PC-9 (cell line): ENCODE results near the gene ATN1. TPM values are rescaled to one million over a fixed set of nuclear protein-coding genes. Genes with fewer than 3 reads are reported as not detected.

Source experiments
- BruUV-seq: library from RNA; stranded (reverse); fragments of 400-500 nt; replicated peaks from 2 replicates; lab custom pipeline; 2021; lab: Mats Ljungman, UMichigan
- CTCF ChIA-PET: fragments of 300-600 bp; sonication (Branson Sonifier 250); formaldehyde crosslinking; loops from one replicate; lab custom pipeline; 2022; ENCODE audit warnings: antibody characterized with exemption; lab: Charles Lee
- POLR2A ChIA-PET: fragments of 300-600 bp; sonication (Branson Sonifier 250); formaldehyde crosslinking; loops from one replicate; lab custom pipeline; 2022; ENCODE audit warnings: antibody characterized with exemption; ENCODE audit not compliant: unreplicated experiment; lab: Charles Lee
- DNase-seq, 2 experiments: peaks; one replicate each; pipeline versions ENCODE4 v3.0.0 to v3.0.0-alpha.2; 2015 to 2022; ENCODE audit warnings: mixed read lengths in 1 of 2
- H2AFZ ChIP-seq: fragments of 200-600 bp; sonication (generic); 2 replicates; pipeline ENCODE4 v1.8.1; 2017; ENCODE audit warnings: antibody characterized with exemption
- H3F3A ChIP-seq: fragments of 200-600 bp; sonication (generic); 2 replicates; pipeline ENCODE4 v1.8.1; 2017; ENCODE audit warnings: antibody characterized with exemption, mild to moderate bottlenecking, low read depth; ENCODE audit not compliant: insufficient read depth
- H3K27ac ChIP-seq: fragments of 200-600 bp; sonication (generic); 2 replicates; pipeline ENCODE4 v1.6.1; 2016; ENCODE audit warnings: mixed run types
- H3K27me3 ChIP-seq: fragments of 200-600 bp; sonication (generic); 2 replicates; pipeline ENCODE4 v1.6.1; 2016; ENCODE audit warnings: low read depth, mixed run types; ENCODE audit not compliant: insufficient read depth
- H3K36me3 ChIP-seq: fragments of 200-600 bp; sonication (generic); 2 replicates; pipeline ENCODE4 v1.6.1; 2016; ENCODE audit warnings: low read depth, mixed run types
- H3K4me1 ChIP-seq: fragments of 200-600 bp; sonication (generic); replicated peaks from 2 replicates; pipeline ENCODE4 v1.6.1; 2016; ENCODE audit warnings: mixed run types; ENCODE audit not compliant: insufficient read depth
- H3K4me2 ChIP-seq: fragments of 200-600 bp; sonication (generic); 2 replicates; pipeline ENCODE4 v1.6.1; 2017; ENCODE audit warnings: mixed run types
- H3K4me3 ChIP-seq: fragments of 200-600 bp; sonication (generic); 2 replicates; pipeline ENCODE4 v1.6.1; 2016; ENCODE audit warnings: mixed run types
- H3K79me2 ChIP-seq: fragments of 200-600 bp; sonication (generic); 2 replicates; pipeline ENCODE4 v1.6.1; 2017; ENCODE audit warnings: low read depth, mixed run types
- H3K9me2 ChIP-seq: fragments of 200-600 bp; sonication (generic); 2 replicates; pipeline ENCODE4 v1.8.1; 2017; ENCODE audit warnings: mild to moderate bottlenecking; ENCODE audit not compliant: insufficient read depth
- H3K9me3 ChIP-seq: fragments of 200-600 bp; sonication (generic); 2 replicates; pipeline ENCODE4 v1.8.1; 2016; ENCODE audit warnings: low read depth; ENCODE audit not compliant: insufficient read depth
- H4K20me1 ChIP-seq: fragments of 200-600 bp; sonication (generic); 2 replicates; pipeline ENCODE4 v1.8.1; 2017; ENCODE audit not compliant: insufficient read depth
- CTCF ChIP-seq: fragments of 200-600 bp; sonication (generic); conservative IDR thresholded peaks from 2 replicates; pipeline ENCODE4 v1.6.1; 2017; ENCODE audit warnings: mixed run types, antibody characterized with exemption, mild to moderate bottlenecking, moderate library complexity
- EZH2 ChIP-seq: fragments of 200-600 bp; sonication (generic); IDR thresholded peaks from 2 replicates; pipeline ENCODE4 v1.8.0; 2017; ENCODE audit warnings: antibody characterized with exemption, low read depth
- intact Hi-C: fragments of 100-400 bp; cut with micrococcal nuclease; formaldehyde crosslinking; loops from one replicate; pipeline ENCODE4 v1.10.0; 2022; ENCODE audit not compliant: unreplicated experiment
- total RNA-seq: library from RNA; stranded (reverse); gene quantifications from 2 replicates; pipeline ENCODE4 v1.2.3, GENCODE V29; 2021

ATN1 gene
- total RNA-seq, 1 experiment from 2014 or later, result 158 TPM

DNA sequence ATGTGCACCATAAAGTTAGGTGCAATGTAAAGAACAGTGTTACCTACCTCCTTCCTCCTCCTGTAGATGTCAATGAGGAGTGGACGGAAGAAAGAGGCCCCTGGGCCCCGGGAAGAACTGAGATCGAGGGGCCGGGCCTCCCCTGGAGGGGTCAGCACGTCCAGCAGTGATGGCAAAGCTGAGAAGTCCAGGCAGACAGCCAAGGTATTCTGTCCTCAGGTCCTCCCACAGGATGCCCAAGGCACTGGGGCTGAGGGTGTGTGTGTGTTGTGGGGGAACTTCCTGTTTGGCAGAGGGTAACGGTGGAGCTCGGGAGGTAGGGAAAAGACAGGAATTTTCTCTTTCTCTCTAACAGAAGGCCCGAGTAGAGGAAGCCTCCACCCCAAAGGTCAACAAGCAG, 6.4 kb downstream of the ATN1 start:
- Histone ChIP-seq H3K27me3 (no peaks in the 10 kb centered on the region), H3K79me2 (peaks cover 49% of the 10 kb centered on the region), H3K36me3 (peaks cover 19% of the 10 kb centered on the region), H3F3A (peaks cover 54% of the 10 kb centered on the region), H3K9me2 (no peaks in the 10 kb centered on the region), H3K4me1 (peaks cover 25% of the 10 kb centered on the region), H3K4me2 (no peak overlapping the region), H3K9me3 (no peaks in the 10 kb centered on the region), H2AFZ (no peak overlapping the region), H3K4me3 (no peak overlapping the region), H3K27ac (no peak overlapping the region; the same call in 1 of the 2 replicates), H4K20me1 (peaks cover 28% of the 10 kb centered on the region; the same call in 1 of the 2 replicates)
- no peak for DNase-seq
- ChIA-PET POLR2A (interaction anchor here (0.7 kb wide), 1 partner anchor 9 kb away, joined by 4 read pairs; no protein-coding TSS in a partner anchor), CTCF (no interaction called here)
- TF ChIP-seq EZH2, result no peak
- no peak for TF ChIP-seq CTCF
- intact Hi-C loops, result no loop called here
- BruUV-seq, result no TSS peak

DNA sequence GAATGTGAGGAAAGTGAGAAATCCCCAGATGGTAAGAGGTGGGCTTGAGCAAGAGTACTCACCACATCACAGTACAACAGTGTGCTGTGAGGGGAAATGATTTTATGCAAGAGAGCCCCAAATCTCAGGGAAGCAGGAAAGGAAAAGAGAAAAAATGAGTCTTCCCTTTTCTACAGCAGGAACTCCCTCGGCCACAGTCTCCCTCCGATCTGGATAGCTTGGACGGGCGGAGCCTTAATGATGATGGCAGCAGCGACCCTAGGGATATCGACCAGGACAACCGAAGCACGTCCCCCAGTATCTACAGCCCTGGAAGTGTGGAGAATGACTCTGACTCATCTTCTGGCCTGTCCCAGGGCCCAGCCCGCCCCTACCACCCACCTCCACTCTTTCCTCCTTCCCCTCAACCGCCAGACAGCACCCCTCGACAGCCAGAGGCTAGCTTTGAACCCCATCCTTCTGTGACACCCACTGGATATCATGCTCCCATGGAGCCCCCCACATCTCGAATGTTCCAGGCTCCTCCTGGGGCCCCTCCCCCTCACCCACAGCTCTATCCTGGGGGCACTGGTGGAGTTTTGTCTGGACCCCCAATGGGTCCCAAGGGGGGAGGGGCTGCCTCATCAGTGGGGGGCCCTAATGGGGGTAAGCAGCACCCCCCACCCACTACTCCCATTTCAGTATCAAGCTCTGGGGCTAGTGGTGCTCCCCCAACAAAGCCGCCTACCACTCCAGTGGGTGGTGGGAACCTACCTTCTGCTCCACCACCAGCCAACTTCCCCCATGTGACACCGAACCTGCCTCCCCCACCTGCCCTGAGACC, 7.8 kb downstream of the ATN1 start:
- TF ChIP-seq EZH2, result no peak
- no peak for TF ChIP-seq CTCF
- Histone ChIP-seq H3K79me2 (peaks cover 35% of the 10 kb centered on the region), H4K20me1 (peaks cover 28% of the 10 kb centered on the region; the same call in 1 of the 2 replicates), H3K36me3 (peaks cover 19% of the 10 kb centered on the region), H3K27ac (peak overlapping the region; percentile 3; the same call in 1 of the 2 replicates), H3K4me1 (peaks cover 13% of the 10 kb centered on the region), H2AFZ (no peak overlapping the region), H3K4me2 (no peak overlapping the region), H3K27me3 (no peaks in the 10 kb centered on the region), H3F3A (peaks cover 59% of the 10 kb centered on the region), H3K9me3 (no peaks in the 10 kb centered on the region), H3K9me2 (no peaks in the 10 kb centered on the region), H3K4me3 (no peak overlapping the region)
- CTCF ChIA-PET, result no interaction called here
- no peak for DNase-seq
- BruUV-seq, result no TSS peak
- intact Hi-C loops, result no loop called here
- POLR2A ChIA-PET, result interaction anchor here (0.9 kb wide), 1 partner anchor 11 kb away, joined by 8 read pairs; no protein-coding TSS in a partner anchor

- H3K36me3 ChIP-seq, result peaks cover 19% of the 10 kb centered on the region
- no peak overlapping the region for H2AFZ ChIP-seq
- peaks cover 23% of the 10 kb centered on the region; the same call in 1 of the 2 replicates for H4K20me1 ChIP-seq
- POLR2A ChIA-PET, result interaction anchor here (0.7 to 0.9 kb wide), 3 partner anchors 12 to 183 kb away, joined by 6 to 14 read pairs (median 8); partner anchors contain the start of gene MLF2
- no peak overlapping the region for H3K4me2 ChIP-seq
- TF ChIP-seq EZH2 (no peak), CTCF (no peak)
- no peaks in the 10 kb centered on the region for H3K27me3 ChIP-seq
- H3K27ac ChIP-seq, result no peak overlapping the region
- no peak for DNase-seq
- intact Hi-C loops, result no loop called here
- H3K4me1 ChIP-seq, result peaks cover 8% of the 10 kb centered on the region
- H3K9me3 ChIP-seq, result no peaks in the 10 kb centered on the region
- no peak overlapping the region for H3K4me3 ChIP-seq
- BruUV-seq, result no TSS peak
- CTCF ChIA-PET, result interaction anchor here (0.6 kb wide), 1 partner anchor 15 kb away, joined by 3 read pairs; no protein-coding TSS in a partner anchor
- peaks cover 63% of the 10 kb centered on the region for H3F3A ChIP-seq
- H3K79me2 ChIP-seq, result peaks cover 29% of the 10 kb centered on the region
- no peaks in the 10 kb centered on the region for H3K9me2 ChIP-seq
Measured at GRCh38 chr12:6936194-6936635, 8.5 kb downstream of the ATN1 start.
